Sigmoid colon (tissue), 7 donors: ENCODE data around the gene PEA15. TPM values are rescaled to one million over a fixed set of nuclear protein-coding genes. Genes with fewer than 3 reads are reported as not detected.
A peak's percentile ranks its signal among the peaks of the same experiment; 100 is the strongest.

Source experiments
- DNase-seq: peaks from one replicate; pipeline ENCODE4 v3.0.0-alpha.2; 2019
- H3K27ac ChIP-seq, 4 donors: fragments of 200-600 bp; sonication (generic); one replicate each; pipeline ENCODE4 v1.5.1; 2016 to 2019; ENCODE audit warnings: mild to moderate bottlenecking in 1 of 4
- H3K27me3 ChIP-seq, 3 donors: fragments of 200-600 bp; sonication (generic); one replicate each; pipeline ENCODE4 v1.5.1; 2019; ENCODE audit warnings: mild to moderate bottlenecking in 1 of 3
- H3K36me3 ChIP-seq, 4 donors: fragments of 200-600 bp; sonication (generic); one replicate each; pipeline ENCODE4 v1.5.1; 2016 to 2019
- H3K4me1 ChIP-seq, 4 donors: fragments of 200-600 bp; sonication (generic); one replicate each; pipeline ENCODE4 v1.5.1; 2017 to 2019
- H3K4me3 ChIP-seq, 4 donors: fragments of 200-600 bp; sonication (generic); one replicate each; pipeline ENCODE4 v1.5.1; 2017 to 2019; ENCODE audit warnings: mild to moderate bottlenecking in 2 of 4, moderate library complexity in 1 of 4
- H3K9me3 ChIP-seq, 4 donors: fragments of 200-600 bp in 3 of 4; sonication (generic) in 3 of 4; one replicate each; pipeline versions ENCODE4 v1.5.1 to v1.6.1; 2013 to 2019
- EP300 ChIP-seq, 4 donors: sonication (generic); formaldehyde crosslinking; IDR thresholded peaks; one replicate each; pipeline ENCODE4 v1.6.1; 2017; ENCODE audit warnings: antibody characterized with exemption in 4 of 4
- POLR2A ChIP-seq, 2 donors: fragments of 450-650 bp; IDR thresholded peaks; one replicate each; pipeline ENCODE4 v1.6.1; 2016; ENCODE audit warnings: antibody characterized with exemption in 2 of 2, mild to moderate bottlenecking in 2 of 2, moderate library complexity in 2 of 2
- POLR2AphosphoS5 ChIP-seq, 4 donors: sonication (generic); formaldehyde crosslinking; IDR thresholded peaks; one replicate each; pipeline ENCODE4 v1.6.1; 2017; ENCODE audit warnings: antibody characterized with exemption in 4 of 4
- WGBS, 2 donors: extraction: QIAGEN DNeasy Blood & Tissue Kit; methylation state at CpG; one replicate each; pipeline ENCODE4 v1.1.7; 2013; 5-methylcytosine and 5-hydroxymethylcytosine counted together
- intact Hi-C: fragments of 100-400 bp; cut with DNase I; formaldehyde crosslinking; loops from one replicate; pipeline ENCODE4 v1.15.1; 2023
- polyA plus RNA-seq, 3 donors: library from polyadenylated mRNA; stranded (reverse); fragments of 200-250 nt; gene quantifications; one replicate each; pipeline ENCODE4 v1.2.3, GENCODE V29; 2013
- total RNA-seq, 4 donors: library from RNA; depleted of rRNA; stranded (reverse); fragments of >200 nt; gene quantifications; one replicate each; pipeline ENCODE4 v1.1.0, GENCODE V29; 2016
- TF ChIP-seq, protein P1 (sequence below), 4 experiments: fragments of 450-650 bp in 3 of 4; fragments of 200-600 bp in 1 of 4; IDR thresholded peaks; one replicate each; pipeline ENCODE4 v1.5.1; 2016 to 2019; ENCODE audit warnings: antibody characterized with exemption in 4 of 4, mild to moderate bottlenecking in 3 of 4, moderate library complexity in 2 of 4
- donor health status: healthy with polysubstance abuse.
- donor health status: Bipolar disorder and iron deficiency.
- donor health status: healthy.

PEA15 gene
- total and polyA plus RNA-seq, 7 donors, result 42.5 to 126 (median 98.5) TPM

GRCh38 chr1:160243767-160244166 lies 38.6 kb downstream of the PEA15 start:
- no peak for DNase-seq
- Histone ChIP-seq H3K4me1 (peaks cover 0 to 30% (median 12%) of the 10 kb centered on the region in 4 donors), H3K9me3 (no peaks in the 10 kb centered on the region), H3K36me3 (peaks cover 13 to 52% (median 15%) of the 10 kb centered on the region in 4 donors), H3K27me3 (no peaks in the 10 kb centered on the region), H3K4me3 (no peak overlapping the region), H3K27ac (no peak overlapping the region)
- TF ChIP-seq EP300 (IDR thresholded peaks at IDR 0.05) (no peak), POLR2A (IDR thresholded peaks at IDR 0.05) (no peak), POLR2AphosphoS5 (IDR thresholded peaks at IDR 0.05) (no peak)
- TF ChIP-seq, protein P1, sequence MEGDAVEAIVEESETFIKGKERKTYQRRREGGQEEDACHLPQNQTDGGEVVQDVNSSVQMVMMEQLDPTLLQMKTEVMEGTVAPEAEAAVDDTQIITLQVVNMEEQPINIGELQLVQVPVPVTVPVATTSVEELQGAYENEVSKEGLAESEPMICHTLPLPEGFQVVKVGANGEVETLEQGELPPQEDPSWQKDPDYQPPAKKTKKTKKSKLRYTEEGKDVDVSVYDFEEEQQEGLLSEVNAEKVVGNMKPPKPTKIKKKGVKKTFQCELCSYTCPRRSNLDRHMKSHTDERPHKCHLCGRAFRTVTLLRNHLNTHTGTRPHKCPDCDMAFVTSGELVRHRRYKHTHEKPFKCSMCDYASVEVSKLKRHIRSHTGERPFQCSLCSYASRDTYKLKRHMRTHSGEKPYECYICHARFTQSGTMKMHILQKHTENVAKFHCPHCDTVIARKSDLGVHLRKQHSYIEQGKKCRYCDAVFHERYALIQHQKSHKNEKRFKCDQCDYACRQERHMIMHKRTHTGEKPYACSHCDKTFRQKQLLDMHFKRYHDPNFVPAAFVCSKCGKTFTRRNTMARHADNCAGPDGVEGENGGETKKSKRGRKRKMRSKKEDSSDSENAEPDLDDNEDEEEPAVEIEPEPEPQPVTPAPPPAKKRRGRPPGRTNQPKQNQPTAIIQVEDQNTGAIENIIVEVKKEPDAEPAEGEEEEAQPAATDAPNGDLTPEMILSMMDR (IDR thresholded peaks at IDR 0.05), result no peak
- intact Hi-C loops, result no loop called here

DNA sequence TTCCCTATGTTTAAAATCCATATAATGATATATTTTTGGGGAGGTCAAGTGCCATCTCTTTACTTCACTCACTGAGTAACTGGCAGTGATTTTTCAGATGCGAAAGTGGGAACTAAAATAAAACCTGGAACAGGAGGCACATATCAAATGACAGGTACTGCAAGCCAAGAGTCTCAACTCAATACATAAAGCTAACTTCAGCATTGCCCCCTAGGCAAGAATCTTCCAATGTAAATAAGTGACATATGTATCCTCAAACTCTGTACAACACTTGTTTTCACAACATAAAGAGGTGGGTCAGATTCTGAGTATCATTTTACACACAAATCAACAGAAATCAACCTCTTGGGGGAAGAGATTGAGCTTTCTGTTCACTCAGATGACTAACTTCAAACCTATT lies 39.0 kb downstream of the PEA15 start:
- H3K27ac ChIP-seq, result no peak overlapping the region

DNA sequence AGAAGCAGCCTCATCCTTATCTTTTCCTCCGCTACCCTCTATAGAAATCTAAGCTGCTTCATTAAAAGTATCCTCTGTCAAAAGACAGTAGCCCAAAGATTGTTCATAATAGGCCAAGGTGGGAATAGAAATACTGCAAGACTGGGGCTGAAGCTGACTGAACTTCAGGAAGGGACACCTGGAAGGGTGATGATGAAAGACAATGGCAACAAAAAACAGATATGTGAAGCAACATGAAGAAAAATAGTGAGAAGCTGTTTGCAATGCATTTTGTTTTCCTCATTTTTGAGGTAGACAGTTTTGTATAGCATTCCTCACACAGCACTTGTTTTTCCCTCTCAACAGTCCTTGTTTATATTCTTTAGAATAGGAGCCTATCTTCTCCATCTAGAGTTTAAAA lies 40.2 kb downstream of the PEA15 start:
- 97 to 99% methylated on average over 1 of the region's 1 CpG for WGBS, 2 donors

More for the DNA sequence above, 39.0 kb downstream of the PEA15 start:
- 95% methylated on average over 1 of the region's 1 CpG for WGBS, 2 donors
- TF ChIP-seq, protein P1 (IDR thresholded peaks at IDR 0.05), result no peak
- TF ChIP-seq EP300 (IDR thresholded peaks at IDR 0.05) (no peak), POLR2A (IDR thresholded peaks at IDR 0.05) (no peak), POLR2AphosphoS5 (IDR thresholded peaks at IDR 0.05) (no peak)
- intact Hi-C loops, result no loop called here
- Histone ChIP-seq H3K9me3 (no peaks in the 10 kb centered on the region), H3K4me3 (no peak overlapping the region), H3K4me1 (peaks cover 0 to 30% (median 12%) of the 10 kb centered on the region in 4 donors), H3K27me3 (no peaks in the 10 kb centered on the region), H3K36me3 (peaks cover 10 to 48% (median 13%) of the 10 kb centered on the region in 4 donors)
- no peak for DNase-seq

DNA sequence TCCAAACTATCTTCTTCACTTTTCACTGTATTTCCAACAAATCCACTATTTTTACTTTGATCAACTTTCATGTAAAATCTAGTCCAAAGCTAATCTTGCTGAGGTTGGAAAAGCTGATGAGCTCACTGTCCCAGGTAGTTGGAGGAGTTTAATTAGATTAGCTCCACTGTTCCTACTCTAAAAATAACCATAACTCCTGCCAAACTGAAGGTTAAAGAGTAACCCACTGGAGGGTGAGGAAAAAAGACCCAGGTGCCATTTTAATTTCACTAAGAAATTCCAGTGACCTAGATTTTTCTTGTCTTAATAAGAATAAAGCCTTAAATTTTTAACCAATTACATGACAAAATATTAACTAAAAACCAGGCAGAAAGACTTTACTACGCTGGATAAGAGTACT lies 41.9 kb downstream of the PEA15 start:
- WGBS, 2 donors, result 97 to 100% methylated on average over 1 of the region's 1 CpG
- no peaks in the 10 kb centered on the region for H3K9me3 ChIP-seq
- H3K27me3 ChIP-seq, result no peaks in the 10 kb centered on the region
- H3K36me3 ChIP-seq, result peaks cover 0 to 21% (median 3%) of the 10 kb centered on the region in 4 donors
- no peak for TF ChIP-seq POLR2AphosphoS5 (IDR thresholded peaks at IDR 0.05)
- no peak for TF ChIP-seq EP300 (IDR thresholded peaks at IDR 0.05)
- TF ChIP-seq, protein P1 (IDR thresholded peaks at IDR 0.05), result no peak
- no peak for TF ChIP-seq POLR2A (IDR thresholded peaks at IDR 0.05)
- H3K27ac ChIP-seq, result no peak overlapping the region
- no peak overlapping the region for H3K4me3 ChIP-seq
- DNase-seq, result no peak
- peaks cover 0 to 47% (median 28%) of the 10 kb centered on the region in 4 donors for H3K4me1 ChIP-seq
- intact Hi-C loops, result no loop called here

More for the DNA sequence above, 40.2 kb downstream of the PEA15 start:
- no peak for DNase-seq
- no peaks in the 10 kb centered on the region for H3K27me3 ChIP-seq
- H3K4me1 ChIP-seq, result peaks cover 0 to 31% (median 13%) of the 10 kb centered on the region in 4 donors
- H3K4me3 ChIP-seq, result no peak overlapping the region
- no peaks in the 10 kb centered on the region for H3K9me3 ChIP-seq
- TF ChIP-seq EP300 (IDR thresholded peaks at IDR 0.05), result no peak
- TF ChIP-seq POLR2AphosphoS5 (IDR thresholded peaks at IDR 0.05), result no peak
- TF ChIP-seq, protein P1 (IDR thresholded peaks at IDR 0.05), result no peak
- TF ChIP-seq POLR2A (IDR thresholded peaks at IDR 0.05), result no peak
- peaks cover 0 to 36% (median 3%) of the 10 kb centered on the region in 4 donors for H3K36me3 ChIP-seq
- H3K27ac ChIP-seq, result no peak overlapping the region
- intact Hi-C loops, result no loop called here

DNA sequence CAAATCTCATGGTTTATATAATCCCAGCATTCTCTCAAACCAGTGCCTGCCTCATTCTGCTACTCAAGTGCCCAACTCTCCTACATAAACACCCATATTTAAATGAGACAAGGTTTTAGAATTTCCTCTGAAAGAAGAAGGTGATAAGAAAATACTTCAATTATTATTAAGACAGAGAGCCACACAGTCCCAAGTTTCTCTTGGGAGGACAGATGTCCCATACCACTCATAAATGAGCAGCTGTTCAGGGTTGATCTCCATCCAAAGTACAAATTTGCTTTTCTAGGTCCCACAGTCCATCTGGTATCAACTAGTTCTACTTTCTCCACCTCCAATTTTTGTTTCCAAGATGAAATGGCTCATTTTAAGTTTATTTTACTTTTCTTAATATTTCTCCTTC lies 45.8 kb downstream of the PEA15 start:
- Histone ChIP-seq H3K27ac (peak overlapping the region in 3 of 4 donors; percentile 36 to 61 (median 58)), H3K4me1 (peaks cover 0 to 43% (median 28%) of the 10 kb centered on the region in 4 donors)

More for the DNA sequence above, 45.8 kb downstream of the PEA15 start:
- Histone ChIP-seq H3K36me3 (peaks cover 0 to 11% (median 0%) of the 10 kb centered on the region in 4 donors), H3K27me3 (no peaks in the 10 kb centered on the region), H3K4me3 (no peak overlapping the region), H3K9me3 (no peaks in the 10 kb centered on the region)
- intact Hi-C loops, result loop anchor here (2.0 to 5.0 kb wide), 3 partner anchors 34 to 58 kb away; partner anchors contain the start of gene PEX19
- DNase-seq, result no peak
- TF ChIP-seq POLR2A (IDR thresholded peaks at IDR 0.05), result no peak
- TF ChIP-seq, protein P1 (IDR thresholded peaks at IDR 0.05), result no peak
